ENCODE measurements around the gene HS6ST3.

HS6ST3 gene

GRCh38 chr13:96273196-96273595 is 183.3 kb downstream of the HS6ST3 start:
- TF ChIP-seq, protein P1, sequence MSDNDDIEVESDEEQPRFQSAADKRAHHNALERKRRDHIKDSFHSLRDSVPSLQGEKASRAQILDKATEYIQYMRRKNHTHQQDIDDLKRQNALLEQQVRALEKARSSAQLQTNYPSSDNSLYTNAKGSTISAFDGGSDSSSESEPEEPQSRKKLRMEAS (IDR thresholded peaks at IDR 0.05) = no peak
- no peak for TF ChIP-seq TAF1 (IDR thresholded peaks at IDR 0.05; ENCODE audit: low read depth)
- no peak for TF ChIP-seq EGR1 (IDR thresholded peaks at IDR 0.05)
- TF ChIP-seq USF1 (IDR thresholded peaks at IDR 0.05) = no peak
- no peak for TF ChIP-seq EP300 (IDR thresholded peaks at IDR 0.05; ENCODE audit: borderline replicate concordance)
- TF ChIP-seq TEAD4 (IDR thresholded peaks at IDR 0.05) = no peak
- no peak for TF ChIP-seq CREB1 (IDR thresholded peaks at IDR 0.05; ENCODE audit: low read depth)
- TF ChIP-seq FOXM1 (IDR thresholded peaks at IDR 0.05; ENCODE audit: borderline replicate concordance, low read depth) = no peak
- TF ChIP-seq CEBPB (IDR thresholded peaks at IDR 0.05) = no peak
- TF ChIP-seq YY1 (IDR thresholded peaks at IDR 0.05; ENCODE audit: low read depth) = no peak
- TF ChIP-seq ZBTB7A (IDR thresholded peaks at IDR 0.05; ENCODE audit: low read depth) = no peak

DNA sequence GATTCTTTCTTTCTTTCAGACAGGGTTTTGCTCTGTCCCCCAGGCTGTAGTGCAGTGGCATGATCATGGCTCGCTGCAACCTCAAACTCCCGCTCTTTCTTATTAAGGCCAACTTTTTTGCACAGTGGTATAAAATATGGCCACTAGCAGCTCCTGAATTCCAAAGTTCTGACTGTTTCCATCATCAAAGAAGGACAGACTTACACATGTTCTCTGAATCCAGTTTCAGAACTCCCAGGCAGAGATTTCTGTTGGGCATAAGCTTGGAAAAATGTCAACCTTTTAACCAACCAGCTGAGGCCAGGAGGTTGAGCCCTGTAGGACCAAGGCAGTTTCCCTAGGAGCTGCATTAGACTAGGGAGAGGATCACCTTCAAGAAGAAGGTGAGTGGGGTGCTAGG is 184.1 kb downstream of the HS6ST3 start:
- no peak for TF ChIP-seq TEAD4 (IDR thresholded peaks at IDR 0.05)
- TF ChIP-seq CEBPB (IDR thresholded peaks at IDR 0.05) = no peak
- TF ChIP-seq TAF1 (IDR thresholded peaks at IDR 0.05; ENCODE audit: low read depth) = no peak
- no peak for TF ChIP-seq ZBTB7A (IDR thresholded peaks at IDR 0.05; ENCODE audit: low read depth)
- TF ChIP-seq, protein P2, sequence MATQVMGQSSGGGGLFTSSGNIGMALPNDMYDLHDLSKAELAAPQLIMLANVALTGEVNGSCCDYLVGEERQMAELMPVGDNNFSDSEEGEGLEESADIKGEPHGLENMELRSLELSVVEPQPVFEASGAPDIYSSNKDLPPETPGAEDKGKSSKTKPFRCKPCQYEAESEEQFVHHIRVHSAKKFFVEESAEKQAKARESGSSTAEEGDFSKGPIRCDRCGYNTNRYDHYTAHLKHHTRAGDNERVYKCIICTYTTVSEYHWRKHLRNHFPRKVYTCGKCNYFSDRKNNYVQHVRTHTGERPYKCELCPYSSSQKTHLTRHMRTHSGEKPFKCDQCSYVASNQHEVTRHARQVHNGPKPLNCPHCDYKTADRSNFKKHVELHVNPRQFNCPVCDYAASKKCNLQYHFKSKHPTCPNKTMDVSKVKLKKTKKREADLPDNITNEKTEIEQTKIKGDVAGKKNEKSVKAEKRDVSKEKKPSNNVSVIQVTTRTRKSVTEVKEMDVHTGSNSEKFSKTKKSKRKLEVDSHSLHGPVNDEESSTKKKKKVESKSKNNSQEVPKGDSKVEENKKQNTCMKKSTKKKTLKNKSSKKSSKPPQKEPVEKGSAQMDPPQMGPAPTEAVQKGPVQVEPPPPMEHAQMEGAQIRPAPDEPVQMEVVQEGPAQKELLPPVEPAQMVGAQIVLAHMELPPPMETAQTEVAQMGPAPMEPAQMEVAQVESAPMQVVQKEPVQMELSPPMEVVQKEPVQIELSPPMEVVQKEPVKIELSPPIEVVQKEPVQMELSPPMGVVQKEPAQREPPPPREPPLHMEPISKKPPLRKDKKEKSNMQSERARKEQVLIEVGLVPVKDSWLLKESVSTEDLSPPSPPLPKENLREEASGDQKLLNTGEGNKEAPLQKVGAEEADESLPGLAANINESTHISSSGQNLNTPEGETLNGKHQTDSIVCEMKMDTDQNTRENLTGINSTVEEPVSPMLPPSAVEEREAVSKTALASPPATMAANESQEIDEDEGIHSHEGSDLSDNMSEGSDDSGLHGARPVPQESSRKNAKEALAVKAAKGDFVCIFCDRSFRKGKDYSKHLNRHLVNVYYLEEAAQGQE (IDR thresholded peaks at IDR 0.05; ENCODE audit: low read depth) = no peak
- no peak for TF ChIP-seq EP300 (IDR thresholded peaks at IDR 0.05; ENCODE audit: borderline replicate concordance)

GRCh38 chr13:96279904-96280303 is 190.0 kb downstream of the HS6ST3 start:
- no peak for TF ChIP-seq NFIC (IDR thresholded peaks at IDR 0.05)
- TF ChIP-seq CEBPB (IDR thresholded peaks at IDR 0.05) = no peak
- TF ChIP-seq, protein P1 (IDR thresholded peaks at IDR 0.05) = no peak
- TF ChIP-seq, protein P2 (IDR thresholded peaks at IDR 0.05; ENCODE audit: low read depth) = no peak
- TF ChIP-seq CREB1 (IDR thresholded peaks at IDR 0.05; ENCODE audit: low read depth) = no peak
- no peak for TF ChIP-seq TEAD4 (IDR thresholded peaks at IDR 0.05)
- TF ChIP-seq YY1 (IDR thresholded peaks at IDR 0.05; ENCODE audit: low read depth) = no peak
- no peak for TF ChIP-seq RAD21 (IDR thresholded peaks at IDR 0.05; ENCODE audit: low read depth)
- TF ChIP-seq ZBTB7A (IDR thresholded peaks at IDR 0.05; ENCODE audit: low read depth) = no peak
- TF ChIP-seq TAF1 (IDR thresholded peaks at IDR 0.05; ENCODE audit: low read depth) = no peak
- TF ChIP-seq FOXM1 (IDR thresholded peaks at IDR 0.05; ENCODE audit: borderline replicate concordance, low read depth) = no peak
- no peak for TF ChIP-seq USF1 (IDR thresholded peaks at IDR 0.05)
- TF ChIP-seq TCF12 (IDR thresholded peaks at IDR 0.05; ENCODE audit: low read depth) = no peak
- TF ChIP-seq EP300 (IDR thresholded peaks at IDR 0.05; ENCODE audit: borderline replicate concordance) = no peak
- TF ChIP-seq EGR1 (IDR thresholded peaks at IDR 0.05) = no peak

DNA sequence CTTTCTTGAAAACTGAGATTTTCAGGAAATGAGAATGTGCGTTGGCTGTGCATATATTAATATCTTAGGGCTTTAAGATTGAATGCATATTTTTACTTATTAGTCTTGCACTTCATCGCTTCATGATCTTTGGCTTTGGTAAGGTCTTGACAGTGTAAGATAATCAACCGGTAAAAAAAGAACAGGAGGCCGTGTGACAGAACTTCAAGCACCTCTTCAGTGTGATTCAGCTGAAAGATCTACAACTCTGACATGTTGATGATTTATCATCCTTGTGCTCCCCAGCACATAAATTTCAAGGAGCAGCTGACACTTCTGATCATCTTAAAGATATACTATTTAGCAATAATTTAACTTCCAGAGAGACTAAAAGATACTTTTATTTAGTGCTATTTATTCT is 195.1 kb downstream of the HS6ST3 start:
- TF ChIP-seq EP300 (IDR thresholded peaks at IDR 0.05; ENCODE audit: borderline replicate concordance) (no peak), TCF12 (IDR thresholded peaks at IDR 0.05; ENCODE audit: low read depth) (no peak), USF1 (IDR thresholded peaks at IDR 0.05) (no peak), CREB1 (IDR thresholded peaks at IDR 0.05; ENCODE audit: low read depth) (no peak), FOXM1 (IDR thresholded peaks at IDR 0.05; ENCODE audit: borderline replicate concordance, low read depth) (no peak), TAF1 (IDR thresholded peaks at IDR 0.05; ENCODE audit: low read depth) (no peak), NFIC (IDR thresholded peaks at IDR 0.05) (no peak), RAD21 (IDR thresholded peaks at IDR 0.05; ENCODE audit: low read depth) (no peak), EGR1 (IDR thresholded peaks at IDR 0.05) (no peak), CEBPB (IDR thresholded peaks at IDR 0.05) (no peak), YY1 (IDR thresholded peaks at IDR 0.05; ENCODE audit: low read depth) (no peak), TEAD4 (IDR thresholded peaks at IDR 0.05) (no peak), ZBTB7A (IDR thresholded peaks at IDR 0.05; ENCODE audit: low read depth) (no peak)
- TF ChIP-seq, protein P1 (IDR thresholded peaks at IDR 0.05) = no peak
- TF ChIP-seq, protein P2 (IDR thresholded peaks at IDR 0.05; ENCODE audit: low read depth) = no peak
